Fibroblast of the conjunctiva (primary cell): ENCODE measurements around the gene ZNF658.
A peak's percentile ranks its signal among the peaks of the same experiment; 100 is the strongest.
"Not testable (repeated sequence)": the region's sequence is repeated elsewhere in the genome, so short reads cannot be mapped to it uniquely, and the experiment has no call there.

ENCODE experiments used
- DNase-seq: peaks from one replicate; pipeline ENCODE4 v3.0.0-alpha.2; 2010; ENCODE audit warnings: low read depth

ZNF658 gene

DNA sequence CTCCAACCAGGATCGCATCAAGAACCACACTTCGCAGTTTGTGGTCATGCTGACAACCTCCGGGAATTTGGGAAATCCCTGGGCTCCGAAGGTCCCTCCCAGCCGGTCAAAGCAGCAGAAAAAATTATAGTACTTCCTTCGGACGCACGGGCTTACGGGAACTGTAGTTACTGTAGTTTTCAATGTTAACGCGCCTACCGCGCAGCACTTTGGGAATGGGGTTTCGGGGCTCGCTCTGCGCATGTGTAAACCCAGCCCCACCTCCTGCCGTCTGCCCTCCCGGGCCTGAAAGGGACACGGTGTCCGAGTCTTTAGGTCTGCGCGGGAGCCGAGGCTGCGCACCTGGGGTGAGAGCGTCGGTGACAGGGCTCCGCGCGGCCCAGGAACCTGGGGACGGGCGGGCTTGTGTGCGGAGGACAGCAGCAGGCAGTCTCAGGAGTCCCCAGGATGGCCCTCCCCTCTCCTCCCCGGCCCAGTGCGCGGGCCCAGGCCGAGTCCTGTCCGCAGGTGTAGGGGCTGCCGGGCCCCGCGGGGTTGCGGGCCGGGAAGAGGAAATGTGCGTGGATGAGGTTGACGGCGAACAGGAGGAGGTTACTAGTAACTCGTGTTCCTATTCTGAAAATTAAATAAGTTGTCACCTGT lies at the start of gene ZNF658:
Gene ZNF658 (plus strand): TSS at position 236 of the 642 bp plus-strand sequence. CDS start 2,837 bp downstream, outside the sequence.
- DNase-seq, result peak; percentile 77

DNA sequence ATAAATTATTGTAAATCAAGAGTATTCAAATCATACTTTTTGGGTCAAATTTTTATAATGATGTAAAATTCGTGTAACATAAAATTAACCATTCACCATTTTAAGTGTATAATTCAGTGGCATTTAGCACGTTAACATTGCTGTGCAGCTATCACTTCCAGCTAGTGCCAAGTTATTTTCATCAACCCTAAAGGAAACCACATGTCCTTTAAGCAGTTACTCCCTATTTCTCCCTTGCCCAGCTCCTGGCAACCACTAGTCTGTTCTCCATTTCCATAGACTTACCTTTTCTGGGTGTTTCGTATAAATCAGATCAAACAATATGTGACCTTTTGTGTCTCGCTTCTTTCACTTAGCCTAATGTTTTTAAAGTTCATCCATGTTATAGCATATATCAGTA lies 38.8 kb upstream of the ZNF658 start:
- not testable (repeated sequence) for DNase-seq

DNA sequence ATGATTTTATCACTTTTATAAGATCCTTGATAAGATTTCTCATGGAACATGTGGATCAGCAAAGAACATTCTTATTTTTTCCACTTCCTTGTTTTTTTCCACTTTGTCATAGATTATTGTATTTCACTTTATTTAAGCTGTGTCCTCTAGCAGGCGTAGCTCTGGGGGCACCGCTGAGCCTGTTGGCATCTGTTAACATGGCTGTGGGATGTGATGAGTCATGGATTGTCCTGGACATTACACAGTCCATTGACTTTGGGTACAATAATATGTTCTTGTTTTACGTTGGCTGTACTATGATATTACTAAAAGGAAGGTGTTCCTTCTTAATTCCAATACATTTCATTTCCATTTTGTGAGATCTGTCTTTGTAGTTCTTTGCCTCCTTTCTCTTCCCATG lies 31.9 kb upstream of the ZNF658 start:
- not testable (repeated sequence) for DNase-seq

DNA sequence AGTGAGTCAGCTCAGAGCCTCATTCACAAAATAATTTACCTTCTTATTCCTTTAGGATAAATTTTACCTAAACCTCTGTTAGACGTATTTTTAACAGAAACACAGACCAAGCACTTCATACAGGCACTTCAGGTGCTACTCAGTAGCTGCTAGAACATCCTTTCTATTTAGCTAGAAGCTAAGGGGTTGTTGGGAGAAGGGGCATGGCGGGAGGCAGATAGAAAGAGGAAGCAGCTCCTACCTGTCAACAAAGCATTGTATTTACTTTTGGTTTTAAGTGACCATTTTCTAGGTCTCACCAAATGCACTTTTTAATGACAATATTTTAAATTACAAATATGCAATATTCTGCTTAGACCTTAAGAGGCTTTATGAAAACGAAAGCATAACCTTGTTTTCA lies 19.9 kb upstream of the ZNF658 start:
- not testable (repeated sequence) for DNase-seq

DNA sequence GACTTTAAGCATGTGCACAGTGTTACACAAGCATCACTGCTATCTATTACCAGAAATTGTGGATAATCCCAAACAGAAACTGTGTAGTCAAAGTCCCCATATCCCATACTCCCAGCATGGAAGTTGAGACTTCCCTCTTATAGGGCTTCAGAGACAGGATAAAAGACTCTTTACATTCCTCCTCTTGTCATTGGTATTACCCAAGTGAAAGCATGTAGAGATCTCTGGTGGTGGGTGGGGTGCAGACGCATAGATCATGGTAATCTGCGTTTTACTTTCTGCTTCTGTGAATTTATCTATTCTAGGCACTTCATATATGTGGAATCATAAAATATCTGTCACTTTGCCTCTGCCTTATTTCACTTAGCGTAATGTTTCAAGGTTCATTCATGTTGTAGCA lies 18.7 kb upstream of the ZNF658 start:
- not testable (repeated sequence) for DNase-seq

DNA sequence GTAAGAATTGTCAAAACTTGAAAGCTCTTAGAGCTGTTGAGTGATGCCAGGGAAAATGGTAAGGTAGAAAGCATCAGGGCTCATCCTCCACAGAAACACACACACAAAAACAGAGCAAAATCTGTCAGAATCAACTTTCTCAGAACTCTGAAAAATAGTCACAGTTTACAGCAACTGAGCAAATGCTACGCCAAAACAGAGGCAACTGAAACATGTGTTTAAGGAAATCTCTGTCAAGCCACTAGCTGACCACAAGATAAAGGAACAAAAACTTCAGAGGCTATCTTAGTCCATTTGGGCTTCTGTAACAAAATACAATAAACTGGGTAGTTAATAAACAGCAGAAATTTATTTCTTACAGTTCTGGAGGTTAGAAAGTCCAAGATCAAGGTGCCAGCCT lies 10.2 kb upstream of the ZNF658 start:
- DNase-seq, result not testable (repeated sequence)

DNA sequence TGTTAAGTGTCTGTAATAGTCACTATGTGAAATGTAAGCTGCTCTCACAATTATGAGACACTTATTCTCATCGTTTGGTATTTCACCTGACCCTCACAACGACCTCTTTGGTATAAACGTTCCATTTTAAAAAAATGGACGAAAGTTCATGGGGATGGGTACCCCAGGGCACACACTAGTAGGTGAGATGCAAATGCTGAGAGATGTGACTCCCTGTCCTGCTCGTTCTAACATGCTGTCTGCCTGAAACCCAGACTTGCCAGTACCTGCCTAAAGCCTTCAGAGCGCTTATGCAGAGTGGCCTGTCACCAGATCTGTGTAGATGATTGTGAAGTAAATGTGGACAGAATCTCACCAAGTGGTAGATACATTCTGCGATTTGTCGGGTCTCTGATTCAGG lies 616 bp downstream of the ZNF658 start:
- not testable (repeated sequence) for DNase-seq

DNA sequence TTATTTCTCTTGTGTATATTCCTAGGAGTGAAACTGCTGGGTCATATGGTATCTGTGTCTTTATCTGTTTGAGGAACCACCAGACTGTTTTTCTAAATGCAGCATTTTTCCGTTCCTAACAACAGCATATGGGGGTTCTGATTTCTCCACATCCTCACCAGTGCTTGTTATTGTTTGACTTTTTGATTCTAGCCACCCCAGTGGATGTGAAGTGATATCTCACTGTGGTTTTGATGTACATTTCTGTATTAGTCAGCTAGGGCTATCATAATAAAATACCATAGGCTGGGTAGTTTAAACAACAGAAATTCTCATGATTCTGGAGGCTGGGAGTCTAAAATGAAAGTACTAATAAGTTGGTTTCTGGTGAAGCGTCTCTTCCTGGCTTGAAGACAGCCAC lies 9.0 kb downstream of the ZNF658 start:
- not testable (repeated sequence) for DNase-seq

DNA sequence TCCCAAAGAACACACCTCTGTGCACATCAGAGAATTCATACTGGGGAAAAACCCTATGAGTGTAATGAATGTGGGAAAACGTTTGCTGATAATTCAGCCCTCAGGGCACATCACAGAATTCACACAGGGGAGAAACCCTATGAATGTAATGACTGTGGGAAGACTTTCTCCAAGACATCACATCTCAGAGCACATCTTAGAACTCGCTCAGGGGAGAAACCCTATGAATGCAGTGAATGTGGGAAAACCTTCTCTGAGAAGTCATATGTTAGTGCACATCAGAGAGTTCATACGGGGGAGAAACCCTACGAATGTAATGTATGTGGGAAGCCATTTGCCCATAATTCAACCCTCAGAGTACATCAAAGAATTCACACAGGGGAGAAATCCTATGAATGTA lies 19.5 kb downstream of the ZNF658 start:
- not testable (repeated sequence) for DNase-seq

DNA sequence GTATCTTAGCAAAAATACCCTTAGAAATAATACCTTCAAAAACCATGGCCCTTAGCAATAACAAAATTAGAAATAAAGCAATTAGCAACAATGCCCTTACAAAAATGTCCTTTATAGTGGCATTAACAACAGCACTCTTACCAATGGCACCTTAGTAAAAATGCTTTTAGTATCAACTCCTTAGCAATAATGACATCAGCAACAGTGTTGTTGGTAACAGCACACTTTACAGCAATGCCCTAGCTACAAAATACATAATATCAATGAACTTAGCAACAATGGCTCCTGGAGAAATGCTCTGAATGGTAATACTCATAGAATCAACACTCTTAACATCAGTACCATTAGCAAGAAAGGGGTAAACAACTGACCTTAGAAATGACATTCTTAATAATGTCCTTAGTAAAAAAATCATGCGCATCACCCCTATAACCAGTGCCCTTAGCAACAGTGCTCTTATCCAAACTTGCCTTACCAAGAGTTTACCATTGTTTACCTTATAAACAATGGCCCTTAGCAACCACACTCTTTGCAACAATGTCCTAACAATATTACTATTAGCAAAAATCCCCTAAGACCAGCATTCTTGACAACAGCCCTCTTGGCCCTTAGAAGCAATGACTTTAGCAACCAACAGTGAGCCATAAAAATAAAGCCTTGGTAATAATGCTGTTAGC lies 35.8 kb downstream of the ZNF658 start:
- DNase-seq, result not testable (repeated sequence)

DNA sequence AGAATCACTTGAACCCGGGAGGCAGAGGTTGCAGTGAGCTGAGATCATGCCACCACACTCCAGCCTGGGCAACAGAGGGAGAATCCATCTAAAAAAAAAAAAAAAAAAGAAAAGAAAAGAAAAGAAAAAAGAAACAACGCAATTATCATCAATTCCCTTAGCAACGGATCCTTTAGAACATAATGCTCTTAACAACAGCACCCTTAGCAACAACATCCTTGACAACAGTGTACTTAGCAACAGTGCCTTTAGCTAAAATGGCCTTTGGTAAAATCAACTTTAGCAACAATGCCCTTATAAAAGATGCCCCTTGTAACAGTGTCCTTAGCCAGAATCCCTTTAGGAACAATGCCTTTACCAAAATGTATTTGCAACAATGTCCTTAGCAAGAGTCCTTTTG lies 37.1 kb downstream of the ZNF658 start:
- not testable (repeated sequence) for DNase-seq

DNA sequence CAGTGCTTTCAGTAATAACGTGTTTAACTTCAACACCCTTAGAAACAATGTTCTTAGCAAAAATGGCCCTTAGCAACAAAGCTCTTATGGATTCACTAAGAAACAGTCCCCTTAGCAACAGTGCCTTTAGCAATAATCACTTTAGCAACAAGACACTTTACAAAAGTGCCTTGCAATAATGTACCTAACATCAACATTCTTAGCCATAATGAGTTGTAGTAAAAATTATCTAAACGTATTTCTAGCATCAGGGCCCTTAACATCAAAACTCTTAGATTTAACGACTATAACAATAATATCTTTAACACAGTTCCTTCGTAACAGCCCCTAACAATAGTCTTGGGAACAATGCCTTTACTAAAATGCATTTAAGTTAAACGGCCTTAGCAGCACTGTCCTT lies 37.8 kb downstream of the ZNF658 start:
- DNase-seq, result not testable (repeated sequence)

DNA sequence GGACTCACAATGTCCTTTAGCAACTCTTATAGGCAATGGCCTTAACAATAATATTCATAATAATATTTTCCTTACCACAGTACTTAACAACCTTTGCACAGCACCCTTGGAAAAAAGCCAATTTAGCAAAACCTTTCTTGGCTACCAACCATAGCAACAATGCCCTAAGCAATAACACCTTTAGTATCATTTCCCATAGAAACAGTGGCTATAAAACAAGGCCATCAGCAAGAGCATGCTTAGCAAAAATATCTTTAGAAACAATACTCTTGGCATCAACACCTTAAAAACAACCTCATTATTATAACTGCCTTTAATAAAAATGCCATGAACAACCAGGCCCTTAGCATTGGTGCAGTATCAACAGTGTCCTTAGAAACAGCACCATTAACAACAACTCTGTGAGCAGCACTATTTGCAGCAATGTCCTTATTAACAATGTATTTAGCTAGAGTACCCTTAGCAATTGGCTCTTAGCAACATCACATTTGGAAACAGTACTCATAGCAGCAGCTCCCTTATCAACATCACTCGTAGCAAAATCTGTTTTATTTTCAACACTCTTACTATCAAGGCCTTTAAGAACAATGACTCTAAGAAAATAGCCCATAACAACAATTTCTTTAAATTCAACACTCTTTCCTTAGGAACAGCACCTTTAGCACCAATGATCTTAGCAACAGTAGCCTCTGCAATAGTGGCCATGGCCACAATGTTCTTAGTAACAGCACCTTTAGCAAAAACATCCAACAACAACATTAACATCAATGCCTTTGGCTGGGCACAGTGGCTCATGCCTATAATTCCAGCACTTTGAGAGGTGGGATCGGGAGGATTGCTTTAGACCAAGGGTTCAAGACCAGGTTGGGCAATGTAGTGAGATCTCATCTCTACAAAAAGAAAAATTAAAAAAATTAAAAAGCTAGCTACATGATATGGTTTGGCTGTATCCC lies 39.6 kb downstream of the ZNF658 start:
- DNase-seq, result not testable (repeated sequence)

DNA sequence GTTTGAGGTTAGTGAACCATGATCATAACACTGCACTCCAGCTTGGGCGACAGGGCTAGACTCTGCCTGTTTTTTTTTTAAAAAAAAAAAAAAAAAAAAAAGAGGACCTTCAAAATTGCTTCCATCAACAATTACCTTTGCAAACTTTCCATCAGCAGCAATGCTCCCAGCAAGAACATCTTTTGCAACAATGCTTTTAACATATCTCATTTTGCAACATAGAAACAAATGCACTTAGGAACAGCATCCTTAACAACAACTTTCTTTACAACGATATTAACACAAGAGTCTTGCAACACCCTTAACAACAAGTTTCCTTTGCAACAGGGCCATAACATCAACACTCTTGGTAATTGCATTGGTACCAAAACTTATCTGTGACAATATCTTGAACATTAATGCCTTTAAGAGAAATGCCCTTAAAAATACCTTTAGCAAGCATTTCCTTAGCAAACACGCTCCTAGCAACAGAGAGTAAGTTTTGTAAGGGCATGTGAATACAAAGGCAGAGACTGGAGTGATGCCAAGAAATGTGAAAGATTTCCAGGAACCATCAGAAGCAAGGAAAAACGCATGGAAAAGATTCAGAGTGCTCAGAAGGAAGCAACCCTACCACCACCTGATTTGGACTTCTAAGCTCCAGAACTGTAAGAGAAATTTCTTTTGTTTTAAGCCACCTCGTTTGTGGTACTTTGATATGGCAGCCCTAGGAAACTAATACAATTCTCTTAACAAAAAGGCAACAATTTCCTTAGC lies 42.1 kb downstream of the ZNF658 start:
- not testable (repeated sequence) for DNase-seq

DNA sequence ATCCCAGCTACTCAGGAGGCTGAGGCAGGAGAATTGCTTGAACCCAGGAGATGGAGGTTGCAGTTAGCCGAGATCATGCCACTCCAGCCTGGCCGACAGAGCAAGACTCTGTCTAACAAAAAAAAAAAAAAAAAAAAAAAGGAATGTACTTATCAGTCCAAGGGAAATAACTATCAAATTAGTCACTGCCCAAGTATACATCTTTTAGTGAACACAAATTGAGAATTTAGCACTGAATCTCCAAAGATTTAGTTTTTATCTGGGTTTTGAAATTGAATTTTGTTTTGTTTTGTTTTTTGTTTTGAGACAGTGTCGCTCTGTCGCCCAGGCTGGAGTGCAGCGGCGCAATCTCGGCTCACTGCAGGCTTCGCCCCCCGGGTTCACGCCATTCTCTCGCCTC lies 52.1 kb downstream of the ZNF658 start:
- not testable (repeated sequence) for DNase-seq
